GM19372 (cell line): Measurements from ENCODE around the gene KRT25.

Source experiments
- ATAC-seq: cut with Tn5 transposase; IDR thresholded peaks from one replicate; pipeline ENCODE4 v1.9.1; 2021; ENCODE audit warnings: mild to moderate bottlenecking, low read depth, moderate library complexity; ENCODE audit not compliant: unreplicated experiment

The KRT25 gene

GRCh38 chr17:40699371-40699770, 55.8 kb downstream of the KRT25 start:
- no peak for ATAC-seq
